ENCODE results near the gene C2orf69.

- TF ChIP-seq, protein P1, sequence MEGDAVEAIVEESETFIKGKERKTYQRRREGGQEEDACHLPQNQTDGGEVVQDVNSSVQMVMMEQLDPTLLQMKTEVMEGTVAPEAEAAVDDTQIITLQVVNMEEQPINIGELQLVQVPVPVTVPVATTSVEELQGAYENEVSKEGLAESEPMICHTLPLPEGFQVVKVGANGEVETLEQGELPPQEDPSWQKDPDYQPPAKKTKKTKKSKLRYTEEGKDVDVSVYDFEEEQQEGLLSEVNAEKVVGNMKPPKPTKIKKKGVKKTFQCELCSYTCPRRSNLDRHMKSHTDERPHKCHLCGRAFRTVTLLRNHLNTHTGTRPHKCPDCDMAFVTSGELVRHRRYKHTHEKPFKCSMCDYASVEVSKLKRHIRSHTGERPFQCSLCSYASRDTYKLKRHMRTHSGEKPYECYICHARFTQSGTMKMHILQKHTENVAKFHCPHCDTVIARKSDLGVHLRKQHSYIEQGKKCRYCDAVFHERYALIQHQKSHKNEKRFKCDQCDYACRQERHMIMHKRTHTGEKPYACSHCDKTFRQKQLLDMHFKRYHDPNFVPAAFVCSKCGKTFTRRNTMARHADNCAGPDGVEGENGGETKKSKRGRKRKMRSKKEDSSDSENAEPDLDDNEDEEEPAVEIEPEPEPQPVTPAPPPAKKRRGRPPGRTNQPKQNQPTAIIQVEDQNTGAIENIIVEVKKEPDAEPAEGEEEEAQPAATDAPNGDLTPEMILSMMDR (IDR thresholded peaks at IDR 0.05; ENCODE audit: low read length), result no peak
- no peak for TF ChIP-seq EZH2 (IDR thresholded peaks at IDR 0.05; ENCODE audit: borderline replicate concordance, low read length)
Measured at GRCh38 chr2:199869227-199869541, 41.9 kb upstream of the C2orf69 start.

Measured in OCI-LY1 (cell line).